Lung (tissue), 12 donors: Measurements from ENCODE around the gene AKAP8L. TPM values are rescaled to one million over a fixed set of nuclear protein-coding genes. Genes with fewer than 3 reads are reported as not detected.

ENCODE experiments used
- ATAC-seq: fragments of 200-7000 bp; cut with Tn5 transposase; one replicate; pipeline ENCODE4 v1.9.1; 2020; ENCODE audit warnings: moderate number of reproducible peaks; ENCODE audit not compliant: insufficient read depth, low FRiP score
- DNase-seq, 3 donors: peaks; one replicate each; pipeline ENCODE4 v3.0.0-alpha.2; 2013 to 2017
- H3K27ac ChIP-seq, 2 donors: one replicate each; pipeline ENCODE4 v1.5.1; 2013; ENCODE audit warnings: mild to moderate bottlenecking in 2 of 2, moderate library complexity in 2 of 2, control low read depth in 1 of 2, inconsistent platforms in 1 of 2, low read depth in 1 of 2, low read length in 1 of 2
- H3K27me3 ChIP-seq, 3 donors: one replicate each; pipeline ENCODE4 v1.5.1; 2013; ENCODE audit warnings: low read length in 2 of 3; ENCODE audit not compliant: control insufficient read depth in 3 of 3, insufficient read depth in 3 of 3
- H3K36me3 ChIP-seq, 4 donors: one replicate each; pipeline ENCODE4 v1.5.1; 2013; ENCODE audit warnings: low read length in 4 of 4, mild to moderate bottlenecking in 1 of 4, moderate library complexity in 1 of 4; ENCODE audit not compliant: control insufficient read depth in 4 of 4, insufficient read depth in 4 of 4
- H3K4me1 ChIP-seq, 5 donors: one replicate each; pipeline ENCODE4 v1.5.1; 2013; ENCODE audit warnings: low read length in 5 of 5, mild to moderate bottlenecking in 2 of 5, moderate library complexity in 1 of 5; ENCODE audit not compliant: control insufficient read depth in 5 of 5, insufficient read depth in 5 of 5
- H3K4me3 ChIP-seq: one replicate; pipeline ENCODE4 v1.5.1; 2013; ENCODE audit warnings: mild to moderate bottlenecking, control low read depth, moderate library complexity
- H3K9ac ChIP-seq, 2 donors: one replicate each; pipeline ENCODE4 v1.5.1; 2013; ENCODE audit warnings: low read length in 2 of 2, control low read depth in 1 of 2; ENCODE audit not compliant: insufficient read depth in 1 of 2
- H3K9me3 ChIP-seq, 4 donors: one replicate each; pipeline ENCODE4 v1.5.1; 2013; ENCODE audit warnings: low read length in 3 of 4, mild to moderate bottlenecking in 1 of 4, moderate library complexity in 1 of 4; ENCODE audit not compliant: control insufficient read depth in 4 of 4, insufficient read depth in 3 of 4
- WGBS, 2 donors: extraction: QIAGEN DNeasy Blood & Tissue Kit; methylation state at CpG; one replicate each; pipeline ENCODE4 v1.1.7; 2013; 5-methylcytosine and 5-hydroxymethylcytosine counted together
- polyA plus RNA-seq, 2 donors: library from polyadenylated mRNA; stranded (reverse); fragments of 200-250 nt; gene quantifications; one replicate each; pipeline ENCODE4 v1.2.1, GENCODE V29; 2013
- total RNA-seq, 2 donors: library from RNA; depleted of rRNA in 1 of 2; stranded (reverse); fragments of >200 nt in 1 of 2; gene quantifications; one replicate each; pipeline ENCODE4 v1.2.1, GENCODE V29; 2014 to 2021
- TF ChIP-seq, protein P1 (sequence below): IDR thresholded peaks from 2 replicates; pipeline ENCODE4 v1.5.1; 2012; ENCODE audit warnings: mild to moderate bottlenecking; ENCODE audit errors: control extremely low read depth, extremely low read depth
- donor health status: control.
- donor health status: control.
- donor health status: Bipolar disorder and iron deficiency.
- donor health status: healthy.
- donor health status: DM: yes; HTN: yes; CAD: no.

Gene AKAP8L
- total and polyA plus RNA-seq, 4 donors = 52.5 to 118 (median 80.2) TPM

DNA sequence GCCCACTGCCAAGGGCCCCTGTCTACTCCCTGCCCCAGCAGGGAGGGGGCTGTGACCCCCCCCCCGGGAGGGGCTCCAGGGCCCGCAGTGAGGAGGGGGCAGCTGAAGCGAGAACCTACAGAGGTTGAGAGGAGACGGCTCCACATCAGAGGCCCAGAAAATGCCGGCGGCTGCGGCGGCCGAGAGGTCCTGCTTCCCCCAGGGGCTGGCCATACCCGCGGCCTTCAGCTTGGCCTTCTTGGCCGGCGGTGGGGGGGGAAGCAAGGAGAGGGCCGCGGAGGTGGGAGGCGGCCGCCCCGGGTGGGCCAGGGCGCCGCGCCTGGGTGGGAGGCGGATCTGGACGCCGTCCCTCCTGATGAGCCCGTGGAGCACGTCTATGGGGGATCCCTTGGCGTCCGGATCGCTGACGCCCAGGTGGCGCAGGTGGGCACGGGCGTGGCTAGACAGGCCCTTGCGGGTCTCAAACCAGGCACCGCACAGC, 9.2 kb upstream of the AKAP8L start:
- ATAC-seq (no peak), DNase-seq (no peak)
- Histone ChIP-seq H3K27me3 (no peaks in the 10 kb centered on the region), H3K36me3 (peaks cover 8 to 59% (median 37%) of the 10 kb centered on the region in 4 donors), H3K9me3 (peaks cover 0 to 2% (median 0%) of the 10 kb centered on the region in 4 donors), H3K9ac (no peak overlapping the region), H3K4me3 (no peak overlapping the region), H3K27ac (no peak overlapping the region), H3K4me1 (peaks cover 0 to 19% (median 9%) of the 10 kb centered on the region in 5 donors)
- WGBS, 2 donors = 95 to 96% methylated on average over 31 to 35 of the region's 35 CpGs
- TF ChIP-seq, protein P1, sequence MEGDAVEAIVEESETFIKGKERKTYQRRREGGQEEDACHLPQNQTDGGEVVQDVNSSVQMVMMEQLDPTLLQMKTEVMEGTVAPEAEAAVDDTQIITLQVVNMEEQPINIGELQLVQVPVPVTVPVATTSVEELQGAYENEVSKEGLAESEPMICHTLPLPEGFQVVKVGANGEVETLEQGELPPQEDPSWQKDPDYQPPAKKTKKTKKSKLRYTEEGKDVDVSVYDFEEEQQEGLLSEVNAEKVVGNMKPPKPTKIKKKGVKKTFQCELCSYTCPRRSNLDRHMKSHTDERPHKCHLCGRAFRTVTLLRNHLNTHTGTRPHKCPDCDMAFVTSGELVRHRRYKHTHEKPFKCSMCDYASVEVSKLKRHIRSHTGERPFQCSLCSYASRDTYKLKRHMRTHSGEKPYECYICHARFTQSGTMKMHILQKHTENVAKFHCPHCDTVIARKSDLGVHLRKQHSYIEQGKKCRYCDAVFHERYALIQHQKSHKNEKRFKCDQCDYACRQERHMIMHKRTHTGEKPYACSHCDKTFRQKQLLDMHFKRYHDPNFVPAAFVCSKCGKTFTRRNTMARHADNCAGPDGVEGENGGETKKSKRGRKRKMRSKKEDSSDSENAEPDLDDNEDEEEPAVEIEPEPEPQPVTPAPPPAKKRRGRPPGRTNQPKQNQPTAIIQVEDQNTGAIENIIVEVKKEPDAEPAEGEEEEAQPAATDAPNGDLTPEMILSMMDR = no peak

- no peak for DNase-seq
- Histone ChIP-seq H3K27ac (no peak overlapping the region), H3K9me3 (peaks cover 0 to 2% (median 0%) of the 10 kb centered on the region in 4 donors), H3K4me3 (no peak overlapping the region), H3K27me3 (no peaks in the 10 kb centered on the region), H3K36me3 (peaks cover 11 to 67% (median 42%) of the 10 kb centered on the region in 4 donors), H3K9ac (no peak overlapping the region), H3K4me1 (peaks cover 2 to 27% (median 13%) of the 10 kb centered on the region in 5 donors)
- no peak for ATAC-seq
- 97 to 98% methylated on average over 25 of the region's 25 CpGs for WGBS, 2 donors
- TF ChIP-seq, protein P1 = no peak
Measured at GRCh38 chr19:15427350-15427700, 8.5 kb upstream of the AKAP8L start.

- DNase-seq (peak in 1 of 3 donors; percentile 7), ATAC-seq (no peak)
- H3K27me3 ChIP-seq = no peaks in the 10 kb centered on the region
- H3K4me3 ChIP-seq = no peak overlapping the region
- peaks cover 3 to 32% (median 13%) of the 10 kb centered on the region in 5 donors for H3K4me1 ChIP-seq
- TF ChIP-seq, protein P1 = no peak
- WGBS, 2 donors = 88 to 92% methylated on average over 16 of the region's 16 CpGs
- H3K27ac ChIP-seq = no peak overlapping the region
- H3K9ac ChIP-seq = no peak overlapping the region
- peaks cover 12 to 70% (median 42%) of the 10 kb centered on the region in 4 donors for H3K36me3 ChIP-seq
- peaks cover 0 to 2% (median 0%) of the 10 kb centered on the region in 4 donors for H3K9me3 ChIP-seq
Measured at GRCh38 chr19:15426485-15427349, 7.9 kb upstream of the AKAP8L start.
